NB4 (cell line): ENCODE measurements around the gene MRPS33.

Experiments used
- CTCF ChIP-seq: IDR thresholded peaks from one replicate; pipeline ENCODE4 v1.5.1; 2012; ENCODE audit warnings: low read depth, low read length
- POLR2A ChIP-seq: IDR thresholded peaks from 2 replicates; pipeline ENCODE4 v1.6.1; 2011; ENCODE audit warnings: mild to moderate bottlenecking; ENCODE audit not compliant: insufficient read length; ENCODE audit errors: extremely low read depth

GRCh38 chr7:141055146-141055545, 40.4 kb upstream of the MRPS33 start:
- TF ChIP-seq POLR2A (no peak), CTCF (no peak)
